Measurements from ENCODE around the gene TIMP1.

DNA sequence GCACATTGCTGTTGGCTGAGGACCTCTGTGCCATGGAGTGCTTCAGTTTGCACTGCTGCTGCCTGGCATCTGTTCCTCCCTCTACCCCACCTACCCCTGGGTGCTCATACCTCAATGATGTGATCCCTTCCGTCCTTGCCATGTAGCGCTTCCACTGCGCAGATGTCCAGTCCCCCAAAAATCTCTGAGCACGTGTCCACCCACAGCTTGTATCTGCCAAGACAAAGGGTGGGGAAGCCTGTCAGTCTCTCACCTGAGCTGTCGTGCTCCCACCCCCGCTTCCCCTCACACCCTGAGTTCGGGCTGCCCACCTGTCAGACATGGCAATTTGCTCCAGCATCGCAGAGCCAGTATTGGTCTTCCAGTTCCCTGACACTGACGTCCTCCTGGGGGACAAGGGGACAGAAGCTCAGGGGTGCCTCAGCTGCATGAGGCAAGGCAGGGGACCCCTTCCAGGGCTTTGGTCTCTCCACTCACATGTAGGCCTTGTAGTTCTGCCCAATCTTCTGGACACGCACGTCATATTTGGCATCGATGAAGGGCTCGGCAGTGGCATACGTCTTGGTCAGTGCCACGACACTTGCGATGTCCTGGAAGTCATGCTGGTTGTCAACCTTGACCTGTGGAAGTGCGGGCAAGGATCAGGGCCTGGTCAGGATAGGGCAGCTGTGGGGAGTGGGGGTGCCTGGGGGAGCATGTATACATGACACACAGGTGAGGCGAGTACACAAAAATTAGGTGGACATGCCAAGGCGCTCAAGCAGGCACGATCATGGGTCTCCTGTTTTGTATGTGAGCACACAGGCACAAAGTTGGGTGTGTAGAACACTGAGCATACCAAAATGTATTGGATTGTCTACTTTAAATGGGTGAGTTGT, 6.0 kb upstream of the TIMP1 start:
- TF ChIP-seq, protein P1, sequence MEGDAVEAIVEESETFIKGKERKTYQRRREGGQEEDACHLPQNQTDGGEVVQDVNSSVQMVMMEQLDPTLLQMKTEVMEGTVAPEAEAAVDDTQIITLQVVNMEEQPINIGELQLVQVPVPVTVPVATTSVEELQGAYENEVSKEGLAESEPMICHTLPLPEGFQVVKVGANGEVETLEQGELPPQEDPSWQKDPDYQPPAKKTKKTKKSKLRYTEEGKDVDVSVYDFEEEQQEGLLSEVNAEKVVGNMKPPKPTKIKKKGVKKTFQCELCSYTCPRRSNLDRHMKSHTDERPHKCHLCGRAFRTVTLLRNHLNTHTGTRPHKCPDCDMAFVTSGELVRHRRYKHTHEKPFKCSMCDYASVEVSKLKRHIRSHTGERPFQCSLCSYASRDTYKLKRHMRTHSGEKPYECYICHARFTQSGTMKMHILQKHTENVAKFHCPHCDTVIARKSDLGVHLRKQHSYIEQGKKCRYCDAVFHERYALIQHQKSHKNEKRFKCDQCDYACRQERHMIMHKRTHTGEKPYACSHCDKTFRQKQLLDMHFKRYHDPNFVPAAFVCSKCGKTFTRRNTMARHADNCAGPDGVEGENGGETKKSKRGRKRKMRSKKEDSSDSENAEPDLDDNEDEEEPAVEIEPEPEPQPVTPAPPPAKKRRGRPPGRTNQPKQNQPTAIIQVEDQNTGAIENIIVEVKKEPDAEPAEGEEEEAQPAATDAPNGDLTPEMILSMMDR (IDR thresholded peaks at IDR 0.05; ENCODE audit: low read length): no peak
- no peak for TF ChIP-seq EZH2 (IDR thresholded peaks at IDR 0.05; ENCODE audit: borderline replicate concordance, low read length)
